Inferior parietal cortex (tissue), 1 donor: ENCODE data around the gene UROC1.

ENCODE experiments used
- DNase-seq: peaks from one replicate; pipeline ENCODE4 v3.0.0-alpha.2; 2016; ENCODE audit errors: extremely low spot score

UROC1 gene

DNA sequence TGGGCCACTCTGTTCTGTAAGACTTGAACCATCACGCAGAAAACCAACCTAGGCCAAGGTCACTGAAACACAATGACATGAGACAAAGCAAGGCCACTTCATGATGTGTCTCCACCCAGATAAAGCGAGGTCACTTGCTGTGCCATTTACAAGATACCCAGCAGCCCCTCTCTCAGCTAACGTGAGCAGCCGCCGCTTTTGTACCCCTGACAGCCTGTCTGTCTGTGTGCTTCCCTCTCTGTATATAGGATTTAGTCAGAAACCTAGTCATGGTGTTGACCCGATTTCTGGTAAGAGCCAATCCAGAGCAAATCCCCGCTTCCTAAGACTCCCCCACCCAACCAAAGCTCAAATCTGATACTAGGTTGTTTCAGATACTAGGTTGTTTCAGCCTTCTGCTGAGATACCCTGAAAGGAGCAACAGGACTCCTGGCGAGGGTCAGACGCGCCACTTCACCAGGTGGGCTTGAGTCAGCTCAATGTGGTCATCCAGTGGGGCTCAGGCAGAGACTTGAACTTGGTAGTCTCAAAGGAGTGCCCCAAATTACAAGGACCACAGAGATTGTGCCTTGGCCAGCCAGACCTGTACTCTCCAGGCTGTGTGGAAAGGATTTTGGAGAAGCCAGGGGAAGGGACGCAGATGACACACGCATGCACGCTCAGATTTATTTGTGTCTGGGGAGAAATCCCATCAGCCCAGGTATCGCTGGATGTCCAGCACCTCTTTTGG lies 38.8 kb downstream of the UROC1 start:
- DNase-seq = no peak

DNA sequence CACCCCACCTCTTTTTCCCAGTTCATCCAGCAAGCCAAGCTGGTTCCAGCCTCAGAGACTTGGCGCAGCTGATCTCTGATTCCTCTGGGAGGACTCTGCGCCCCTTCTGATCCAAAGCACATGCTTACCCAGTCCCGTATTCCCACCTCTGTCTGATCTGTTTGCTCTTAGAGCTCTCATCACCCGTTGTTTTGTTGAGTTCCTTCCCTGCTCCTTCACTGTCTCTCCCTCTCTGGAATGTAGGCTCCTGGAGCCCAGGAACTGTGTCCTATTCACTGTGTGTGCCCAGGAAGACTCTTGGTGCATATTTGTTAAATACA lies 40.6 kb downstream of the UROC1 start:
- DNase-seq = no peak

DNA sequence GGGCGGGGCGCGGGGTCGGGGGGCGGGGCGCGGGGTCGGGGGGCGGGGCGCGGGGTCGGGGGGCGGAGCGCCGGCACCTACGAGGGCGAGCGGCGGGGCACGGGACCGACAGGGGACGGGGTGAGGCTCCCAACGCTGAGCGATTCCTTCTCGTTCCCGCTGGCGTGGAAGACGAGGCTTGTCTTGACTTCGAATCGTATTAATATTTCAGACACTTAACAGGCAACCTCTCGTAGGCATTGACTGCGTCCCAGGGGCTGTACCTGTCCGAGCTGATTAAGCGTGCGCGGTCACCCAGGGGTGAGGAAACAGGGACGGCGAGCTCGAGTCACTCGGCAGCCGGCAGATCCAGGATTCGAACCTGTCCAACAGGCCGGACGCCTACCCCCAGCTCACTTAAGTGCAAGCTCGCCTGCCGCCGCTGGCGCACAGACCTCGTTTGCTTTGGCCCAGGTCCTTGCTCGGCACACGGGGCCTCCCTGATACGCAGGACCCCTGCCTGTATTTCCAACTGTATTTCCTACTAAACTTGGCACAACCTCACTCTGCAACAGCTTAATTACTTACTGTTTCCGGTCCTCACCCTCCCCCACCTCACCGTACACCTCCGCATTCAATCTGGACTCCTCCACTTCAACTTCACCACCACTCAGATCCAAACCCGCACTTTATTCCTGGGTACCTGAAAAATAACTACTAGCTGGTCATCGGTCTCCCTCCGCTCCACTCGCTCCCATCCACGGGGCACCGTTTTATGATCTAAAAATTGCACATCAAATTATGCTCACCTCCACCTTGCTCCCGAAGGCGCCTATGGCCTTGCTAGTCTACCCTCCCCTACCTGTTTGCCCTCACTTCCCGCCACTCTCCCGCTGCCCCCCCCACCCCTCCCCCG lies 41.2 kb downstream of the UROC1 start:
- DNase-seq = peak; percentile 53

DNA sequence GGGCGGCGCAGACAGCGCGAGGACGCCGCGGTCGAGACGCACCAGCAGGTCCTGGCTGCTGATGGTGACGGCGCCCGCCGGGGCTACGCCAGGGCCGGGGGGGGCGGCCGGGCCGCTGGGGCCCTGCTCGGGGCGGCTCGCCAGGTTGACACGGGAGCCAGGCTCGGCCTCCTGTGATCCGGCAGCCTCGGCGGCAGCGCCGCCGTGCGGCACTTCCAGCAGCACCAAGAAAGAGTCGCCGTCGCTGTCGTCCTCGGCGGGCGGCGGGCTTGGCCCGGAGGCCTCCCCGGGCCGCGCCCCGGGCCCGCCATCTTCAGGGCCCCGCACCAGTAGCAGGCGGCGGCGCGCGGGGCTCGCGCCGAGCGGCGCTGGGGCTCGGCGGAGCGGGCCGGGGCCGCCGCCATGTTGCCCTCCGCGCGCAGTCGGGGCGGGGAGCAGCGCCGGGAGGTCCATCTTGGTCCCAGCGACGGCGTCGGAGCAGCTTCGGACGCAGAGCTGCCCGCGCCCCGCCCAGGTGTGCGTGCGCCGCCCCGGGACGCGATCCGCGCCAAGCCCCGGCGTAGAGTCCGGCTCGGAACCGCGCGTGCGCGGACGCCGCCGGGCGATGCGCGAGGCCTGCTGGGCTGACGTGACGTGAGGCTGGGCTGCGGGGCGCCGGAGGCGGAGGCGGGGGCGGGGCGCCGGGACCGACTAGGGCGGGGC lies 42.0 kb downstream of the UROC1 start, which contains the start of gene ZXDC:
Gene ZXDC, minus strand, starts transcription at position 479 of the 702 bp plus-strand sequence. Its CDS starts 26 bp downstream, at position 453.
- DNase-seq = peak; percentile 84

DNA sequence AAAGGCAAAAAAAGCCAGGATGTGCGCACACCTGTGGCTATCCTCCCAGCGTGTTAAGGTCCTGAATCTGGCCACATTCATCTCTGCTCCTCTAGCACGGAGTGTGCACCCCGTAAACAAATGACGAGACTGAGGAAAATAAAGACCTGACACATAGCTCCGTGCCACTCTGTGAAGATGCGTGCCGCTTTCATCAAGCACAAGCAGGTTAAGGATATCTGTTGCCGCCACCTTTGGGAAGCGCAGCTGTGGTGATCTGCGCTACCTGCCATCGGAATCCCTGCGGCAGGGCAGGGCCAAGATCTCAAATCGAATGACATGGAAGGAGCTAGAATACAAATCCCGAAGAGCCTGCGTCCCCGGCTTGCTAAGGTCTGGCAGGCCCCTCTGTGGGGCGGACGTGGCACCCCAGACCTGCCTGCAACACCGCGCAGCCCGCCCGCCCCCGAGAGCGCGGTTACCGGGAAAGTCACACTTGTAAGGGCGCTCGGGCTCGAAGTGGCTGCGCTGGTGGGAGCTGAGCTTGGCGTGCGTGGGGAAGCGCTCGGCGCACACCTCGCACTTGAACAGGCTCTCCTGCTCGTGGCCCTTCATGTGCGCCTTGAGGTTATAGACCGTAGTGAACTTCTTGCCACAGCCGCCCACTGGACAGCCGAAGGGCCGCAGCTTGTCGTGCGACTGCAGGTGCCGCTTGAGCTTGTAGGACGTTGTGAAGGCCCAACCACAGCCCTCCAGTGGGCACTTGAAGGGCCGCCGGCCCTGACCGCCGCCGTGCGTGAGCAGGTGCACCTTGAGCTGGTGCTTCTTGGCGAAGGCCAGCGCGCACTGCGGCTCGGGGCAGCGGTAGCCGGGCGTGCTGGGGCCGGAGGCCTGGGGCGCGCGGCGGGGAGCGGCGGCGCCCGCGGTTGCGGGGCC lies 42.8 kb downstream of the UROC1 start:
- no peak for DNase-seq

DNA sequence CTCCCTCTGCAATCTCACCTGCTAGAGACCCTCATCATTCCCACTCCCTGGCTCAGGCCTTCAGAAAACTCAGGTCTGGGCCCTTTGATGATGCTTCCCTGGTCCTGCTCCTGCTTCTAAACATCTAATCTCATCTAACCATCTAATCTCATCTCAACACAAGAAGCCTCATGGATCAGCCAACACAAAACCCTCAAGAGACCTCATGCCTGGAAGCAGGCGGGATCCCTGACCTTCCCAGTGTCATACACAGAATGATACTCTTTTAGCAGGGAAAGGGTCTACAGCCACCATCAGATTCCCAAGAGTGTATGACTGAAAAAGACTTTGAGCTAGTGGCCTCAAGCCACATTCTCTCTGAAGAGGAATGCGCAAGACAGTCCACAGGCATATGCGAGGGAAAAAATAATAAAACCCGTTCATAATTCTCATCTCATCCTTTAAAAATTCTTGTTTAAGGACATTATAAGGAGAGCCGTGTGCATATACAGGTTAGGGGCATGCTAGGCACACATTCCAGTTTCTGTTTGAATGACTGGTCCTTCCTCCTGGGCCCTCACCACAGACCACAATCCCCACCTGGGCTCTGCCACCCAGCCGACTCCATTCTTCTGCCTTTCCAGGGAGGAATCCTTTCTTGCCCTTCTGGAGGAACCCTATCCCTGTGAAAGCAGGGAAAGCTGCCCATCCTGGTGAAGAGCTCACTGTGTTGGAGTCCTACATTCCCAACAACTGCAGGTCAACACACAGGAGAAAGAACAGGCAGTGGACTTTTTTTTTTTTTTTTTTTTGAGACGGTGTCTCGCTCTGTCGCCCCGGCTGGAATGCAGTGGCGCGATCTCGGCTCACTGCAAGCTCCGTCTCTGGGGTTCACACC lies 44.0 kb downstream of the UROC1 start:
- no peak for DNase-seq

DNA sequence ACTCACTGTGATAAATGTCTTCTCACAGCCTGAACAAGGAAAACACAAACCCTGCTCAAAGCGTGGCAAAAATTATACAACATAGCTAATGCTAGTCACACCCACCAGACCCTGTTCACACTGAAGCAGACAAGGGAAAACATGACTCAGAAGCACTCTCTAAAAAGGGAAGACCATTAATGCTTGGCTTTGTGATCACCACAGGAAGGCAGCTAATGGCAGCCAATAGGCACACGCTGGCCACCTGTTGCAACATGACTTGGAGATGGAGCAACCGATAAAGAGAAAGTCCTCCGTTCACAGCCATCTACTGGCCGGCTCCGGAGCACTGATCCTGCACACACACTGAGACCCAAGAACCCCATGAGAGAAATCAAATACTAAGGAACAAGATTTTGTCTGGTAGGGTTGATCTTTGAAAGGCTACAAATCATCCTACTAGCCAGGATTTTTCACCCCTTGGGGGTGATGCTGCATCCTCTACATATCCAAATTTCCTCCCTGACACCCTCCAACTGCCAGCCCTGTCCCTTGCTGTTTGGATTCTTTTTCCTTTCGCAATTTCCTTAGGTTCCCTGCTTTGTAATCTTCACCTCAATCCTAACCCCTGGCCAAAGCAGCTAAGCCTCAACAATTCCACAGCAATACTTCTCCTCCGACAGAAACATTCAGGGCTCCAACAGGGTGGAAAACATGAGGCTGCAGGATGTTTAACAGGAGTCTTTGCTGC lies 45.1 kb downstream of the UROC1 start:
- DNase-seq = peak; percentile 55

DNA sequence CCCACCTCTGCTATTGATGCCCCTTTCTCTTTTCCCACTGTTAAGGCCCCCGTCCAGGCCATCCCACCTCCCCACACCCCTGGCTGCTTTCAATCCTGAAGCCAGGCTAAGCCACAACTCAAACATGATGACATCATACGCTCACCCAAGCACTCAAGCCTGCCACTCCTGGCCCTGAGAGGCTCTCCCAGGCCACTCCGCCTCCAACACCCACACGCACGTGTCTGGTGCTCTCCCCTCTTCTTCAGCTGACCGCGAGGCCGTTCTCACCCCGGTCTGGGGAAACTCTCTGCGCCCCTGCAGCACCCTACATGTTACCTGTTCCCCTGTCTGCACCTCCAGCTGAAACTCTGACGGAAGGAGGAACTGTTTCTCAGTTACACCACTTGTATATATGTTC lies 48.1 kb downstream of the UROC1 start:
- DNase-seq = no peak

DNA sequence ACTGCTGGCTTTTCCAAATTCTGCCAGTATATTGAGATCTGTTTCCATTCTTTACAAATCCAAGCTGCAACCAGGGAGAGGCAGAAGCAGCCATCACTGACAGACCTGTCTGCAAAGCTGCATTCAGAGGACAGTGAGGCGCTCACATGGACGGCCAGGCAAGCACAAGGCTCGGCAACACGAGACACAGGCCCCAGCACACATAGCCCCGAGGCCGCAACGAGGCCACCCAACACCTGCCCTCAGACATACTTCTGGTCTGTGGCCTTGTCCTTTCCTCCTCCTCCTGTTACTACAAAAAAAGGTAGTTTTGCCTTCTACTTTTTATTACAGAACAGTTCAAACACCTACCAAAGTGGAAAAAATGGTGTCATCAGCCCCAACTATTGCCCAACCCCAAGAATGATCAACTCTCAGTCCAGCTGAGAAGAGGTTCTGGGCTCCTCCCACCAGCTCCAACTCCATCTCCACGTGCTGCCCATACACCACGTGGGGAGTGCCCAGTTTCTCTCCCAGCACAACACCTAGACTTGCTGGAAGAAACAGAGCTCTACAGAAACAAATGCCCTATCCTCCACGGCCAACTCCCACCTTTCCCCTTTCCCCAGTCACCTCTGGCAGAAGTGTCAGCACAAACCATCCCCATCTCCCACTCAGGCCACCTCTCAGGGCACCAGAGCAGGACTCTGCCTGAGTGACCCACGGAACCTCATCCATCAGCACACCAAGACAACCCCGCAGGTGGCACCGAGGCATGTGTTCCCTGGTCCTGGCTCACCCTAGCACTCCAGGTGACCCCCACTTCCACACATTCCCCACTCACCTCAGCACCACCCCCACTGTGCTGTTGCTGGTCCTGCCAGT lies 49.3 kb downstream of the UROC1 start:
- no peak for DNase-seq

DNA sequence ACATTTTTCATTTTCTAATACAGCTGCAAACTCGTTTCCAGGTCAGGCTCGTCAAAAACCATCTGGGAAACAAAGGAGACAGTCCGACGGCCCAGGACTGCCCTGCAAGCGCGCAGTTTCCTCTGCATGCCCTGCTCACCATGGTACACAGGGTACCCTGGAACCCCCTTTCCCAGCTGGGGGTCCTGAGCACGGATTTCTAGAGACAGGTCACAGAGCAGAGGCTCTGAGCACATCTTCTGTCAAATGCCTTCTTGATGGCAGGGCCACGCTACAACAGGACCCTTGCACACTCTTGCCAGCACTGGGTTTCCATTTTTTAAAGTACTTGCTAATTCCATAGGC lies 50.0 kb downstream of the UROC1 start:
- no peak for DNase-seq

DNA sequence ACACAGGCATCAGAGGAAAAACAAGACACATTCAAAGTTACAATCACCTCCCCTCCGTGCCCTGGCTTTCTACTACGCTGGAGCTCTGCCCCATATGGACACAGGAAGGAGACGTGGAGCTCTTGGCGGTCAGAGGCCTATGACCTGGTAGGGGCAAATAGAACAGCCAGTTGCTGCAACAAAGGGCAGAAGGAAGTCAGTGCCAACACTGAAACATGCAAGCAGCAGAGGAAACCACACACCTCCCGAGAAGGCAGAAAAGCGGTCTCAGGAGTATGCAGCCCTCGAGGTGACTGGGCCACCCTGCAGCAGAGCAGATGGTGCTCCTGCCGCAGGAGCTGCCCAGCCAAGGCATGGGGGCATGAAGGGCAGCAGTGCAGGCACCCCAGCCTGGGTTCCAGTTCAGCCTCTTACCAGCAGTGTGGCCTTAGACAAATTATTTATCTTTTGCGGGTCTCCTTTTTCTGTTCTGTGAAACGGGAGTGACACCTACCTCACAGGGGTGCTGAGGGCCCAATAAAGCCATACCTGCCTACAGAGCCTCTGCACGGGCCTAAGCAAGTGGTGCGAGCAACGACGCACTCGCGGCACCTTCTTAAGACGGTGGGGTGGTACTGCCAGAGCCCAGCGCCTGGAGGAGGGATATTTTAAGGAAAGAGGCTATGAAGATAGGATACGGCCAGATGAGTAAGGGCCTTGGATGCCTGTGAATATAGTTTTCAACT lies 50.5 kb downstream of the UROC1 start:
- no peak for DNase-seq

DNA sequence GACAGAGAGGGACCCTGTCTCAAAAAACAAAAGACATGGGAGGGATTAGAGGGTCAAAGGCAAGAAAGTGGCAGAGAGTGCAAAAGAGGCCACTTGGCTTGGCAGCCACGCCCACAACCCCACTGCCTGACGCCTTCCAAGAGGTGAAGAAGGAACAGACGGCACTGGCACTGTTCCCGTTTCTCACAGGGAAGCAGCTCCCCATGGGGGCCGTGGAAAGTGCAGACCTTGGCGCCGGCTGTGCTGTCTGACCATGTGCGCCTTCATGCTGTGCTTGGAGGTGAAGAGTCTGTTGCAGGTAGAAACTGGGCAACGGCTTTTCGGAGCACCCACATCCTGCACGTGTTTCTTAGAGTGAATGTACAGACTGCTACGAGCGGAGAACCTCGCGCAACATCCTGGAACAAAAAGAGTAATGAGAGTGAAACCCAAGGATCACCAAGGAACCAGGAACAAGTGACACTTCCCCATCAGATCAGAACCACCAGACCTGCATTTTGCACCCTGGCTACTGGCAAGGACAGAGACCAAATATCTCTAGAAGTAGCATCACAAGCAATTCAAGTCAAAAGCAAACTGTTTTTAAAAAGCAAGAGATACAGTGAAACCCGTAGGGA lies 51.5 kb downstream of the UROC1 start:
- no peak for DNase-seq

DNA sequence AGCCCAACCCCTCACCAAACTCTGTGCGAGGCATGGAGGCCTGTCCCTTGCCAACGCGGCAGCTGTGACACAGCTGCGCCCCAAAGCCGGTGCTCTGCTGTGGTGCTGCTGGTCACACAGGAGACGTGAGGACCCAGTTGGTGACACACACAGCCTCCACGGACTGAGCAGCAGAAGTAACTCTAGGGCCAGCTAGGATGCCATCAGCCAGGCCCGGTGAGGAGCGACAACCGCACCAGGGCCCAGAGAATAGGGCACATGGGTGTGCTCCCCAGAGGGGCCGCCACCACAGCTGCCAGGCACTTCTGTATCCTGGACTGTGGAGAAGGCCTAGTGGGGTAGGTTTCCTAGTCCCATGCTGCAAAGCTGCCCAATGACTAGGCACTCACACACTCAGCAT lies 52.6 kb downstream of the UROC1 start:
- DNase-seq = no peak

DNA sequence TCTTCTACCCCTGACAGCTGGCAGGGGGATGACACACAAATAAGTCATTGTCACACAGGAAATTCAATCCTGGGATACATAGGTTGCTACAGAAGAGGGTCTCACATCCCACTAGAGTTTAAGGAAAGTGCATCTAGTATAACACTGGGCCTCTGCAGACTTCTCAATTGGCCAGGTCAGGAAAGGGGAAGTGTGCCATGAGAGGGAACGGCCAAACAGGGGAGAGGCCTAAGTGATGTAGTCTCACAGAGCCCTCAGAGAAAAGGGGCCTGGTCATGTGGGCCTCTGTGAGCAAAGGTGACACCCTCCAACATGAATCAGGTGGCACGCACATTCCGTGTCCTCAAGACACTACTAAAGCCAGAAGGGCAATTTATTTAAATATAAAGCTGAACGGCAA lies 53.1 kb downstream of the UROC1 start:
- no peak for DNase-seq

DNA sequence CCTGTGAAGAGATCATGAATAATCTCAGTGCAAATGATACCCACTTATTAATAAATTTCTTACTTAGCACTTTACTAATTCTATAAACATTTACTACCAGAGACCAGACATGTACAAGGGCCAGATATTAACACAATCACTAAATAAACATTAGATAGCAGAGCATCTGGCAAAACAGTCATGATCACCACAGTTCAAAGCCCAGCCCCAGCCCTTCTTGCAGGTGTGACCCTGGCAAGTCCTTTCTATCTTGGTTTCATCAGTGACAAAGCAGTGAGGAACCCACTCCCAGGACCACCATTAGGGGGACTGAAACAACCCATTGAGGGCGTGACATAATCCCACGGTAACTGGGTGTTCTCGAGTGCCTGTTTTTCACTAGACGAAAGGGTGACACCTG lies 53.5 kb downstream of the UROC1 start:
- DNase-seq = no peak

DNA sequence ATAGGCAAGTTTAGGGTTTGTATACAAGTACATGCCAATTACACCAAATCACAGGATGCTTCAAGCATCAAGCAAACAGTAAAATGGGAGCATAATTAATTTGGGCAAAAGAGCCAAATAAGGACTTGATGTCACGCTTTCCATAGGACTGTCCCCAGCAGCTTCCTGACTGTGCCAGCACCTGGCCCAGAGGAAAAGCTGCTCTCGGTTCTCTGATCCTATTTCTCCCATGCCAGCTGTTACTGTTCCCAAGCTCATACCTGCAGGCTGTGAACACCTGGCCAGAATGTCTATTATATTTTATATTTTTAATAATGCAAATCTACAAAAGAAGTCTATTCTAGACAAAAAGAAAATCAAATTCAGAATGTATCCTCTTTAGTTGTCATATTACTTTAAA lies 54.1 kb downstream of the UROC1 start:
- DNase-seq = no peak

DNA sequence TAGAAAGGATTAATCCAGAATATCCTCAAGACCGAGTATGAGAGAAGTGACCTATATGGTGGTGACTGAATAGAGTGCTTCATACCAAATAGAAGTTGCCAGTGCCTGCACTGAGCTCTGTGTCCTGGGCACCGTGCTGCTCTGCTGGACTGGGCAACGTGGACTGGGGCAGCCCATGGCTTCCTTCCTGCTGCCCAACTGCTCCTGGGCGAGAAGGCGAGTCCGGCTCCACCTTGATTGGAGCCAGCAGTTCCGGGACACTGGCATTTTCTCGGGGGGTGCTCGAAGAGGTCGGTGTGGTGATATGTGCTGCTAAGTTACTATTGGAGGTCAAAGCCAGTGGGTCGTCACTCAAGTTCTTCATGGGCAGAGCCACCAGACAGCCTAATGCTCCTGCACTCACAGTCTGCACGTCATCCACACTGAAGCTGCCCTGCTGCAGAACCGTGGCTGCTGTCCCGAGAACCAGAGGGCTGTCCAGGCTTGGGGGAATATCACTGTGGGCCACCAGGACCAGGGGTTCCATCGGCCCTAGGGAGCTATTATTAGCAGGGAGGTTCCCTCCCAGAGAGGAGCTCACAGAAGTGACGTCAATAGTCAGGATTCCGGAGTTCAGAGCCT lies 56.0 kb downstream of the UROC1 start:
- DNase-seq = no peak
